ENCODE measurements around the gene CD96. TPM values are rescaled to one million over a fixed set of nuclear protein-coding genes. Genes with fewer than 3 reads are reported as not detected.

CD96 gene
- total RNA-seq, 2 donors from 2014 or later, result 0.33 to 2.6 TPM

GRCh38 chr3:111666041-111666735, 124.2 kb downstream of the CD96 start:
- 49 to 64% methylated on average over 4 of the region's 4 CpGs for WGBS, 2 donors
- intact Hi-C loops (cut with DNase I), result no loop called here
- H3K27me3 ChIP-seq, result no peaks in the 10 kb centered on the region
- H3K36me3 ChIP-seq (replicated peaks in 1 of 2; ENCODE audit: insufficient read depth in 1 of 2, low read depth in 2 of 2), result no peaks in the 10 kb centered on the region
- H3K27ac ChIP-seq, result no peak overlapping the region
- no peak for TF ChIP-seq POLR2A (IDR thresholded peaks at IDR 0.05)
- H3K4me1 ChIP-seq, result no peaks in the 10 kb centered on the region
- no peak overlapping the region for H3K4me3 ChIP-seq
- DNase-seq (no peak), ATAC-seq (no peak)
- no peaks in the 10 kb centered on the region for H3K9me3 ChIP-seq

- intact Hi-C loops (cut with DNase I), result no loop called here
- DNase-seq (no peak), ATAC-seq (no peak)
- no peak overlapping the region for H3K4me3 ChIP-seq
- no peaks in the 10 kb centered on the region for H3K36me3 ChIP-seq (replicated peaks in 1 of 2; ENCODE audit: insufficient read depth in 1 of 2, low read depth in 2 of 2)
- H3K27ac ChIP-seq, result no peak overlapping the region
- WGBS, 2 donors, result 71 to 74% methylated on average over 5 of the region's 5 CpGs
- no peak for TF ChIP-seq CTCF (IDR thresholded peaks at IDR 0.05)
- no peak for TF ChIP-seq POLR2A (IDR thresholded peaks at IDR 0.05)
- no peaks in the 10 kb centered on the region for H3K4me1 ChIP-seq
- H3K27me3 ChIP-seq, result no peaks in the 10 kb centered on the region
- H3K9me3 ChIP-seq, result no peaks in the 10 kb centered on the region
Observed at GRCh38 chr3:111667170-111667569, 125.2 kb downstream of the CD96 start.

GRCh38 chr3:111667621-111668239, 125.7 kb downstream of the CD96 start:
- WGBS, 2 donors, result 49 to 57% methylated on average over 5 of the region's 5 CpGs
- Histone ChIP-seq H3K27me3 (no peaks in the 10 kb centered on the region), H3K4me1 (no peaks in the 10 kb centered on the region), H3K27ac (no peak overlapping the region), H3K9me3 (no peaks in the 10 kb centered on the region), H3K36me3 (replicated peaks in 1 of 2; ENCODE audit: insufficient read depth in 1 of 2, low read depth in 2 of 2) (no peaks in the 10 kb centered on the region), H3K4me3 (no peak overlapping the region)
- intact Hi-C loops (cut with DNase I), result no loop called here
- TF ChIP-seq CTCF (IDR thresholded peaks at IDR 0.05), result no peak
- no peak for TF ChIP-seq POLR2A (IDR thresholded peaks at IDR 0.05)
- ATAC-seq, result no peak
- peak in 1 of 4 donors; percentile 53 for DNase-seq

GRCh38 chr3:111668326-111668725, 126.3 kb downstream of the CD96 start:
- Histone ChIP-seq H3K27ac (no peak overlapping the region), H3K27me3 (no peaks in the 10 kb centered on the region), H3K4me3 (no peak overlapping the region), H3K36me3 (replicated peaks in 1 of 2; ENCODE audit: insufficient read depth in 1 of 2, low read depth in 2 of 2) (no peaks in the 10 kb centered on the region), H3K4me1 (peaks cover 1% of the 10 kb centered on the region), H3K9me3 (no peaks in the 10 kb centered on the region)
- TF ChIP-seq POLR2A (IDR thresholded peaks at IDR 0.05) (no peak), CTCF (IDR thresholded peaks at IDR 0.05) (no peak)
- ATAC-seq (no peak), DNase-seq (no peak)
- intact Hi-C loops (cut with DNase I), result no loop called here

GRCh38 chr3:111668888-111669488, 127.0 kb downstream of the CD96 start:
- Histone ChIP-seq H3K4me3 (no peak overlapping the region), H3K9me3 (no peaks in the 10 kb centered on the region), H3K4me1 (peaks cover 8% of the 10 kb centered on the region), H3K27ac (no peak overlapping the region), H3K27me3 (no peaks in the 10 kb centered on the region), H3K36me3 (replicated peaks in 1 of 2; ENCODE audit: insufficient read depth in 1 of 2, low read depth in 2 of 2) (no peaks in the 10 kb centered on the region)
- DNase-seq, result no peak
- ATAC-seq, result peak; percentile 85
- WGBS, 2 donors, result 23 to 25% methylated on average over 5 of the region's 5 CpGs
- TF ChIP-seq CTCF (IDR thresholded peaks at IDR 0.05) (peak; percentile 37 to 90 (median 82)), POLR2A (IDR thresholded peaks at IDR 0.05) (no peak)
- intact Hi-C loops (cut with DNase I), result no loop called here

Data from body of pancreas (tissue), 4 donors.